8988T (cell line): ENCODE results near the gene MEAK7.

Experiments used
- DNase-seq: peaks from one replicate; pipeline ENCODE4 v3.0.0; 2011

The MEAK7 gene

GRCh38 chr16:84486551-84487235, 17.8 kb downstream of the MEAK7 start:
- DNase-seq = no peak

- DNase-seq = no peak
These were observed 18.3 kb downstream of the MEAK7 start for GRCh38 chr16:84486126-84486525.

- DNase-seq = no peak
These were observed 19.0 kb downstream of the MEAK7 start for GRCh38 chr16:84485255-84486010.

GRCh38 chr16:84484579-84485254, 19.7 kb downstream of the MEAK7 start:
- DNase-seq = no peak

DNA sequence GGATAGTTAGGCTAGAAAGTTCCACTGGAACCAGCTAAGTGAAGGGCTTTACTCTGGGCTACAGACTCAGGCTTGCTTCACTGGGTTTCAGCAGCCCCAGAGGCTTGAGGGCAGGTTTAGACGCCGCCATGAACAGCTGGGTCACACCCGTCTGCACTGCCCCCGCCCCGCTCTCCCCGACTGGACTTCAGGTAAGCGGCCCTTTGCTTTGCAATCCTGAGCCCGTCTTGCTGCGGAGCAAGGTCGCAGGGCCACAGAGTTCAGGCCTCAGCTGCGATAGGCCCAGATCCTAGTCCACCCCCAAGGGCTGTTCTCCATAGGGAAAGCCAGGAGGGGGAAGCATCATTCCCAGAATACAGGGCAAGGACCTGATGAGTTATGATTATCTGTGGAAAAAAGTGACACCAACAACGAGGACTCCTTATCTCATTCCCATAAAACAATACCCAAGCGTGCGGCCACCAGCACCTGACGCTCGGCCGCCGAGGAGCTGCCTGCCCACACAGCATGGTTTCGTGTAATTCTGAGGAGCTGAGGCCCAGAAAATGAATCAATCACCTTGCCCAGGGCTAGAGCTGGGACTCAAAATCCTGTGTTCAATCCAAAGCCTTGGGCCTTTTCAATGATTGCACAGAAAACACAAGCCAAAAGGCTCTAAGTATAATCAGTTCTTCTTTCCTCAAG, 20.4 kb downstream of the MEAK7 start:
- no peak for DNase-seq

GRCh38 chr16:84482951-84483881, 21.2 kb downstream of the MEAK7 start:
- no peak for DNase-seq

DNA sequence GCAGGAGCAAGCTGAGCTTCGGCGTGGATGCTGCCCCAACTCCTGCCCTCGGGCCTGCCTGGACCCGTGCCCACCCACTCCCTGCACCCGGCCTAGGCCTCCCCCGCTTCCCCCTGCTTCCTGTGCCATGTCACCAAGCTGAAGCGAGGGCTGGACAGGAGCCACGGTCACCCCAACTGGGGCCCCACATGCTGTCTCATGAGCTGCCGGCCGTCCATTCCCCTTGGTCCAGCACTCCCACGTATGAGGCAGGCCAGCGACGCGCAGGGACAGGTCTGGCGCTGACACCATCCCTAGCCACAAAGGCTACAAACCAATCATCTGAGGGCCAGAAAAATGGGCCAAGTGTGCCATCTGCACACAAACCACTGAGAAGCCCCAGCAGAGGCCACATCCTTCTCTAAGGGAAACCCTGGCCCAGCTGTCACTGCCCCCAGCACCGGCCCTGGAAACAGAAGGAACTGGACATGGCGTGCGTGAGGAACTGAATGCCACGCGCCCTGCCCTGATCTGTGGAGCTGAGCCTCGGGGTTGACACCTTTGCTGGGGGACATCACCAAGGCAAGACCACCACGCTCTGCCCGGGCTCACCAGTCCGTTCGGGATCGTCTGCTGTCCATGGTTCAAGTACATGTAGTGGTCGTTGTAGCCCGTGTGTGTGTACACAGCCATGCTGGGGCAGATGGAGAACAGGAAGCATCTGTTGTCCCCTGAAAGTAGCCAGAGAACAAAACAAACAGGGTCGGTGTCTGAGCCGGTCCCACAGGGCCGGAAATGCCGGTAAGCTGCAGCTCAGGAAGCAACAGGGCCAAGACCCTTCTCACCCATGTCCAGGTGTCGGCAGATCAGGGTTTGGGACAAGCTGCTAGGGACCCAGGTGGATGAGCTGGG, 22.2 kb downstream of the MEAK7 start:
- DNase-seq = no peak

- DNase-seq = no peak
These were observed 23.3 kb downstream of the MEAK7 start for GRCh38 chr16:84481051-84481735.

DNA sequence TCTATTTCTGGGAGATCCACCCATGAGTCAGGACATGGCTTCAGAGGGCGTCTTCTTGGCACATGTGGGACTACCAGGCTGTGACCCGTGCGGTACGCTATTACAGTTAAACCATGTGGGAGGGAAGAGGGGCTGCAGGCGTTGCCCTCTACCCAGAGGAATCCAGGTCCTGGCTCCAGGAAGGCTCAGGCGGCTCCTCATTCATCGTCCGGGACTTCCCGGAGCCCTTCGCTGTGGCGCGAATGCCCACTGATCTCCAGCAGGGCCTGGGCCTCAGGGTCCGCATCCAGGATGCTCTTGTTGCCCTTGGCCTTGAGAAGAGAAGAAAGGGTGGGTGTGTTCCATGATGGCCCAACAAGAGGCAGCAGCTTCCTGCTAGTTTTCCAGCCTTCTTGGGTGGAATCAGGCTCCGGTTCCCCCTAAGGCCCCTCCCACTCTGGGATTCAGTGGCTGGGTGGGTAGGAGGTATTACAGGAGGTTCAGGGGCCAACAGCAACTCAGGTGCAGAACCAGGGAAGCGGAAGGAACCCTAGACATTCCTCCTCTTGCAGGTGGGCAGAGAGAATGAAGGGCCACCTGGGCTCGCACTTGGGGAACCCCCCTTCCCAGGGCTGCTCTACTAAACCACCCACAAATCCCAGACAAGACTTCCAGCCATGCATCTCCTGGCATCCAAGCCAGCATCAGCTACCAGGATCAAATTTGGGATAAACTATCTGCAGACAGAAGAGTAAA, 24.6 kb downstream of the MEAK7 start:
- DNase-seq = no peak

- no peak for DNase-seq
These were observed 26.1 kb downstream of the MEAK7 start for GRCh38 chr16:84478172-84478947.

DNA sequence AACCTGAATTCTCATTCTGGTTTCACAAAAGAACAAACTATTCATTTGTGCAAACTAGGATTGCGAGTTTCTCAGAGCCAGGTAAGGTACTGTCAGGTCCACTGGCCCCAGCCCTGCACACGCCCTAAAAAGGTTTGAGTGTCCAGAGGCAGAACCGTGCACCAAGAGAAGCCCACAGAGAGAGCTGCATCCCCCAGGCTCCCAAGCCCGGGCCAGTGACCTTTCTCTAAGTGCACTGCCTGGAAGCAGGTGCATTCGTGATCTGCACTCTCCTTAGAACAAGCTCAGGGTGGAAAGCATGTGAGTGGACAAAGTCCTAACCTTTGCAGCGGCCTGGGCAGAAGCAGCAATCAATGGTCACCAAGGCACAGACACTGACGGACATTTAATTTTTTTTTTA, 26.8 kb downstream of the MEAK7 start:
- no peak for DNase-seq

DNA sequence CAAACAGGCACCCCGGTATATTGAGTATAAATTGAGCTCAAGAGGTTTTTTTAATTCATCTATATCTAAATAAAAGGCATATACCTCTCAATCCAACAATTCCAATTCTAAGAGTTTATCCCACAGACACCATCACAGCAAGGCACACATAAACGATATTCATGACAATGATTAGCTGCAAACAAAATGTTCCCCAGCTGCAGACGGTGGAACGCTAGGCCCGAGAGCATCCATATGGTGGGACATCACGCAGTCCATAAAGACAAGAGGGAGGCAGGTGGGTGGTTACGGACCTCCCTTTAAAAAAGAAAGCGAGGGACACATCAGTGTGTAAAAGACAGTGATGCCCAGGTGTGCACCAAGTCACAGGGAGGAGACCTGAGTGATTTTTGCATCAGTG, 28.1 kb downstream of the MEAK7 start:
- DNase-seq = no peak

DNA sequence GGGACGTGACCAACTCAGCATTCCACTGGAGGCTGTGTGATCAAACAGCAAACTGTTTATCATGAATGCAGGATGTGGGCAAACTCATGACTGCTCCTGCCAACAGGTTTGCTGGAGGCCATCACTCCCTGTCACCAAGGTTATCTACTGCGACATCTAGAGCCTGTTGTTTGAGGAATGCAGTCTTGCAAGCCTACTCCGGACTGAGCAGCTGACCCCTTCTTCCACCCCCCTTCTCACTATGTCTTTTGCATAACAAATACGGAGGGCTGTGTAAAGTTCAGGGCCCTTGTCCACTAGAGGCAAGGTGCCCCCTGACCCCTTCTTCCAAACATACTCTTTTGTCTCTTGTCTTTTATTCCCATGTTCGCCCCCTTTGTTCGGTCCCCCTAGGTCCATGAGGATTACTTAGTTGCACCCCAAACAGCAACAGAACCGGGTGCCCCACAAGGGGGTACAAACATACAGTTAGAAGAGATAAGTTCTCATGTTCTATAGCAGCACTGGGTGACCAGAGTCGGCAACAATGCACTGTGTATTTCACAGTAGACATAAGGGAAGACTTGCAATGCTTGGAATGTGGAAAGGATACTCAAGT, 28.7 kb downstream of the MEAK7 start:
- DNase-seq = no peak

DNA sequence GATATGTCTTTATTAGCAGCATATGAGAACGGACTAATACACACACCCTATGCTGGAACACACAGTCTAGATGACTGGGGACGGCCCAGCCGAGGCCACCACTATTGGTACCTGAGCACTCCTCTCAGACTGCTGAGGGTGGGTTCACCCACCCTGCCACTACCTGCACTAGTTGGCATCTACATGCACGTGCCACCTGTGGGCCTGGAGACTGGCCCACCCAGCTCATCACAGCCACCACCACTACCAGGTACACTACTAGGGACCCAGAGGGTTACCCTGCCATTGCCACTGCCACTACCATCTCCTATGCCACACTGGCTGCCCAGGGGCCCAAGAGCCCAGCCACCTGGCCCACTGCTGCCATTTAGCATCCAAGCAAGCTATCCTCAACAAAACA, 32.5 kb downstream of the MEAK7 start:
- no peak for DNase-seq

GRCh38 chr16:84471316-84471715, 33.1 kb downstream of the MEAK7 start:
- no peak for DNase-seq

DNA sequence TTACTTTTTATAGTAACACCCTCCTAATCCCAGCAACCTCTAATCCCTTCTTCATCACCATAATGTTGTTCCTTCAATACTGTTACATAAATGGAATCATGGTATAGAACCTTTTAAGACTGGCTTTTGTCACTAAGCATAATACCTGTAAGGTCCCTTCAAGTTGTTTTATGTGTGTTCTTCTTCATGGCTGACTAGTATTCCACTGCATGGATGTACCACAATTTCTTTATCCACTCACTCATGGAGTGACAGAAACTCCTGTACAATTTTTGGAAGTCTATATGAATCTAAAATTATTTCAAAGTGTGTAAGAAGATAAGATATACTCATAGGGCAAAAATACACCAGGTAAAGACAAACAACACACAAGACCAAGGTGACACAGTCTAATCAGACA, 36.8 kb downstream of the MEAK7 start:
- DNase-seq = no peak

- no peak for DNase-seq
These were observed 37.2 kb downstream of the MEAK7 start for GRCh38 chr16:84467256-84467655.

- DNase-seq = no peak
These were observed 37.8 kb downstream of the MEAK7 start for GRCh38 chr16:84466692-84467091.

- no peak for DNase-seq
These were observed 39.3 kb downstream of the MEAK7 start for GRCh38 chr16:84465154-84465553.
